K562 (cell line): Measurements from ENCODE around the gene HEG1.

Source experiments
- CHD2 ChIP-seq: IDR thresholded peaks from 2 replicates; pipeline ENCODE4 v1.6.1; 2011; ENCODE audit warnings: low read depth, low read length
- CTCF ChIP-seq, 3 experiments: IDR thresholded peaks in 2 of 3; conservative IDR thresholded peaks in 1 of 3; 2 replicates each; pipeline ENCODE4 v1.5.1; 2011 to 2012; ENCODE audit warnings: low read length in 3 of 3, mild to moderate bottlenecking in 3 of 3, control low read depth in 2 of 3, improper control_type of control experiment in 1 of 3, inconsistent platforms in 1 of 3, low read depth in 1 of 3, mixed read lengths in 1 of 3, moderate library complexity in 1 of 3; ENCODE audit not compliant: insufficient read depth in 2 of 3
- EZH2 ChIP-seq: IDR thresholded peaks from 2 replicates; pipeline ENCODE4 v1.6.1; 2012; ENCODE audit warnings: low read depth, mild to moderate bottlenecking, inconsistent platforms, low read length, borderline replicate concordance
- FOXA1 ChIP-seq: fragments of 450-650 bp; IDR thresholded peaks from 2 replicates; pipeline ENCODE4 v1.6.1; 2016; ENCODE audit warnings: mild to moderate bottlenecking, borderline replicate concordance
- GMEB1 ChIP-seq: fragments of 250-450 bp; sonication (Bioruptor Pico); IDR thresholded peaks from 2 replicates; pipeline ENCODE4 v1.4.0; 2020; ENCODE audit warnings: mild to moderate bottlenecking
- LEF1 ChIP-seq: fragments of 450-650 bp; IDR thresholded peaks from 2 replicates; pipeline ENCODE4 v1.6.1; 2016; ENCODE audit warnings: mild to moderate bottlenecking
- MAFK ChIP-seq: IDR thresholded peaks from 2 replicates; pipeline ENCODE4 v1.6.1; 2011; ENCODE audit warnings: low read length, improper control_type of control experiment
- ZBTB11 ChIP-seq, 3 experiments: fragments of 200-800 bp in 1 of 3; fragments of 250-450 bp in 1 of 3; fragments of 450-650 bp in 1 of 3; sonication (Bioruptor Pico) in 1 of 3; sonication (Bioruptor generic) in 1 of 3; formaldehyde crosslinking in 1 of 3; IDR thresholded peaks; 2 replicates each; pipeline versions ENCODE4 v1.6.1 to v1.8.0; 2016 to 2022; ENCODE audit warnings: mild to moderate bottlenecking in 2 of 3, missing genetic modification characterization in 2 of 3, missing compliant biosample characterization in 1 of 3, moderate library complexity in 1 of 3
- ZKSCAN3 ChIP-seq: fragments of 250-450 bp; sonication (Bioruptor Pico); IDR thresholded peaks from 2 replicates; pipeline ENCODE4 v1.4.0; 2020
- ZNF407 ChIP-seq: fragments of 450-650 bp; IDR thresholded peaks from 2 replicates; pipeline ENCODE4 v1.6.1; 2016; ENCODE audit warnings: low read depth
- ZNF589 ChIP-seq: fragments of 200-800 bp; sonication (Bioruptor generic); IDR thresholded peaks from 2 replicates; pipeline ENCODE4 v1.6.1; 2016; ENCODE audit warnings: low read depth, missing genetic modification characterization, missing compliant biosample characterization
- TF ChIP-seq, protein P1 (sequence below): sonication (generic); formaldehyde crosslinking; IDR thresholded peaks from 2 replicates; pipeline ENCODE4 v1.8.1; 2022; ENCODE audit warnings: missing genetic modification reagents

- TF ChIP-seq ZNF589 (CRISPR knock-in tag) (no peak), MAFK (no peak), LEF1 (no peak), CTCF (IDR thresholded peaks at IDR 0.05 in 2 of 3, conservative IDR thresholded peaks at IDR 0.05 in 1 of 3; ENCODE audit: insufficient read depth in 2 of 3, low read depth in 1 of 3, low read length in 3 of 3) (no peak), FOXA1 (no peak), ZKSCAN3 (CRISPR knock-in tag) (no peak), CHD2 (no peak), ZNF407 (no peak), ZBTB11 (CRISPR knock-in tag; IDR thresholded peaks at IDR 0.05) (no peak), GMEB1 (CRISPR knock-in tag) (no peak), EZH2 (no peak)
- TF ChIP-seq, protein P1, sequence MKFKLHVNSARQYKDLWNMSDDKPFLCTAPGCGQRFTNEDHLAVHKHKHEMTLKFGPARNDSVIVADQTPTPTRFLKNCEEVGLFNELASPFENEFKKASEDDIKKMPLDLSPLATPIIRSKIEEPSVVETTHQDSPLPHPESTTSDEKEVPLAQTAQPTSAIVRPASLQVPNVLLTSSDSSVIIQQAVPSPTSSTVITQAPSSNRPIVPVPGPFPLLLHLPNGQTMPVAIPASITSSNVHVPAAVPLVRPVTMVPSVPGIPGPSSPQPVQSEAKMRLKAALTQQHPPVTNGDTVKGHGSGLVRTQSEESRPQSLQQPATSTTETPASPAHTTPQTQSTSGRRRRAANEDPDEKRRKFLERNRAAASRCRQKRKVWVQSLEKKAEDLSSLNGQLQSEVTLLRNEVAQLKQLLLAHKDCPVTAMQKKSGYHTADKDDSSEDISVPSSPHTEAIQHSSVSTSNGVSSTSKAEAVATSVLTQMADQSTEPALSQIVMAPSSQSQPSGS (CRISPR knock-in tag): no peak
Measured at GRCh38 chr3:124935264-124935663, 120.5 kb downstream of the HEG1 start.
